IMR-90 (cell line): Measurements from ENCODE around the gene GPRC5B.

Source experiments
- CEBPB ChIP-seq: IDR thresholded peaks from 2 replicates; pipeline ENCODE4 v1.6.1; 2012; ENCODE audit warnings: low read depth, low read length, improper control_type of control experiment
- CTCF ChIP-seq: conservative IDR thresholded peaks from 2 replicates; pipeline ENCODE4 v1.5.1; 2012; ENCODE audit warnings: mild to moderate bottlenecking, low read depth, low read length, improper control_type of control experiment
- MAZ ChIP-seq: IDR thresholded peaks from 2 replicates; pipeline ENCODE4 v1.6.1; 2012; ENCODE audit warnings: low read depth, mild to moderate bottlenecking, low read length, improper control_type of control experiment, moderate library complexity, borderline replicate concordance
- NFE2L2 ChIP-seq: fragments of 150-350 bp; IDR thresholded peaks from 2 replicates; pipeline ENCODE4 v1.6.1; 2016; ENCODE audit warnings: low read depth, mild to moderate bottlenecking, low read length
- POLR2A ChIP-seq: IDR thresholded peaks from 2 replicates; pipeline ENCODE4 v1.6.1; 2012; ENCODE audit warnings: mild to moderate bottlenecking, low read depth, low read length
- RAD21 ChIP-seq: IDR thresholded peaks from 2 replicates; pipeline ENCODE4 v1.6.1; 2012; ENCODE audit warnings: low read length, improper control_type of control experiment
- RCOR1 ChIP-seq: IDR thresholded peaks from 2 replicates; pipeline ENCODE4 v1.6.1; 2012; ENCODE audit warnings: mild to moderate bottlenecking, low read length, improper control_type of control experiment; ENCODE audit not compliant: insufficient replicate concordance
- RFX5 ChIP-seq: IDR thresholded peaks from 2 replicates; pipeline ENCODE4 v1.8.0; 2012; ENCODE audit warnings: low read depth, mild to moderate bottlenecking, low read length, moderate library complexity
- SMC3 ChIP-seq: fragments of 150-350 bp; IDR thresholded peaks from 2 replicates; pipeline ENCODE4 v1.6.1; 2016; ENCODE audit warnings: low read depth, mild to moderate bottlenecking, antibody characterized with exemption, low read length, moderate library complexity
- USF2 ChIP-seq: fragments of 150-350 bp; IDR thresholded peaks from 2 replicates; pipeline ENCODE4 v1.6.1; 2017; ENCODE audit warnings: mild to moderate bottlenecking, antibody characterized with exemption, low read length, low read depth

GRCh38 chr16:19871721-19872120, 12.9 kb downstream of the GPRC5B start:
- no peak for TF ChIP-seq RCOR1
- no peak for TF ChIP-seq CTCF
- no peak for TF ChIP-seq RFX5
- no peak for TF ChIP-seq RAD21
- TF ChIP-seq CEBPB = no peak
- TF ChIP-seq MAZ = no peak
- no peak for TF ChIP-seq SMC3
- TF ChIP-seq NFE2L2 = no peak
- TF ChIP-seq POLR2A = no peak
- no peak for TF ChIP-seq USF2
